ENCODE results near the gene GP1BA.

The GP1BA gene

GRCh38 chr17:4938688-4939545 is 6.8 kb downstream of the GP1BA start:
- DNase-seq, result no peak

GRCh38 chr17:4939546-4939795 is 7.4 kb downstream of the GP1BA start:
- no peak for DNase-seq

- DNase-seq, result peak; percentile 100
These were observed 7.9 kb downstream of the GP1BA start, which contains the start of the genes RNF167 and SLC25A11 for GRCh38 chr17:4939796-4940554. Gene RNF167 (plus strand): TSS chr17:4940268. CDS start chr17:4940910, 642 bp downstream. Gene SLC25A11 (minus strand): TSS chr17:4940046. CDS start chr17:4939910, 136 bp downstream.

- no peak for DNase-seq
These were observed 8.7 kb downstream of the GP1BA start for GRCh38 chr17:4940555-4941318.

GRCh38 chr17:4941319-4941610 is 9.2 kb downstream of the GP1BA start:
- no peak for DNase-seq

GRCh38 chr17:4942760-4943508 is 10.9 kb downstream of the GP1BA start:
- DNase-seq, result no peak

- no peak for DNase-seq
These were observed 12.1 kb downstream of the GP1BA start for GRCh38 chr17:4944163-4944553.

- DNase-seq, result no peak
These were observed 12.6 kb downstream of the GP1BA start for GRCh38 chr17:4944554-4945175.

- DNase-seq, result peak; percentile 93
These were observed 13.3 kb downstream of the GP1BA start for GRCh38 chr17:4945176-4945943.

- peak; percentile 10 for DNase-seq
These were observed 13.8 kb downstream of the GP1BA start for GRCh38 chr17:4945944-4946280.

GRCh38 chr17:4946312-4946976 is 14.4 kb downstream of the GP1BA start:
- peak; percentile 68 for DNase-seq

GRCh38 chr17:4947010-4947410 is 14.9 kb downstream of the GP1BA start:
- DNase-seq, result peak; percentile 40

- peak; percentile 76 for DNase-seq
These were observed 15.5 kb downstream of the GP1BA start for GRCh38 chr17:4947411-4948165.

GRCh38 chr17:4948166-4948930 is 16.3 kb downstream of the GP1BA start, which contains the start of gene PFN1:
Gene PFN1 (minus strand): TSS chr17:4948530. CDS start chr17:4948394, 136 bp downstream.
- peak; percentile 96 for DNase-seq

GRCh38 chr17:4948931-4949320 is 16.8 kb downstream of the GP1BA start:
- peak; percentile 93 for DNase-seq

GRCh38 chr17:4949321-4950074 is 17.4 kb downstream of the GP1BA start:
- peak; percentile 95 for DNase-seq

GRCh38 chr17:4950075-4950745 is 18.1 kb downstream of the GP1BA start:
- DNase-seq, result no peak

GRCh38 chr17:4950746-4951204 is 18.7 kb downstream of the GP1BA start, which contains the start of gene ENO3:
Gene ENO3 (plus strand): TSS chr17:4951119. CDS start chr17:4951830, 711 bp downstream.
- DNase-seq, result no peak
